ENCODE measurements around the gene PAK1IP1.

DNA sequence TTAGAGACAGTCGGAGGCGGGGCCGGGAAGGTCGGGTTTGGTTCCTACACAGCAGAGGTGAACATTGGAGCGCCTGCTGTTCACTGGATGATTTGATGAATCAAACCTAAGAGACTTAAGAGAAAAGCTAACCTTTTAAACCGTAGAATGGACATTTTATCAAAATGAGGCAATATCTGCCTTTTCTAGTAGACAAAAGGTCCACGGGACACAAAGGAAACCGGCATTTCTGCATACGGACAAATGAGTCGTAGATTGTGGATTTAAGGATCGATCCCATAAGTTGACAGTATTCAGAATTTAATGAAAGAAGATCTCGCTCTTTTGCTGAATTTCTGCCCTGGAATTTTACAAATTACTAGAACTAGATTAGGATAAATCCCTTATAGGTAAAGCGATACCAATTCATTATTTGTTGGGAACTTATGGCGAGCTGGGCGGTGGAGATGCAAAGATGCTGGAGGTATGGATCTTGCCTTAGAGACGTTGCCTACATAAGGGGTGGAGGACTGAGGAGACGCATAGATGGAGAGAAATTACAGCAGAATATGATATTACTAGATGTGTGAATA, 400 bp downstream of the PAK1IP1 start:
- TF ChIP-seq CTCF (IDR thresholded peaks at IDR 0.05; ENCODE audit: insufficient read depth, low read depth, low read length) (no peak), EZH2 (IDR thresholded peaks at IDR 0.05; ENCODE audit: insufficient read depth, low read length) (no peak)
